ENCODE results near the gene MOGAT2. TPM values are rescaled to one million over a fixed set of nuclear protein-coding genes. Genes with fewer than 3 reads are reported as not detected.
"Not testable (repeated sequence)": the region's sequence is repeated elsewhere in the genome, so short reads cannot be mapped to it uniquely, and the experiment has no call there.

The MOGAT2 gene
- total and polyA plus RNA-seq, 7 experiments from 2014 or later, result not detected

DNA sequence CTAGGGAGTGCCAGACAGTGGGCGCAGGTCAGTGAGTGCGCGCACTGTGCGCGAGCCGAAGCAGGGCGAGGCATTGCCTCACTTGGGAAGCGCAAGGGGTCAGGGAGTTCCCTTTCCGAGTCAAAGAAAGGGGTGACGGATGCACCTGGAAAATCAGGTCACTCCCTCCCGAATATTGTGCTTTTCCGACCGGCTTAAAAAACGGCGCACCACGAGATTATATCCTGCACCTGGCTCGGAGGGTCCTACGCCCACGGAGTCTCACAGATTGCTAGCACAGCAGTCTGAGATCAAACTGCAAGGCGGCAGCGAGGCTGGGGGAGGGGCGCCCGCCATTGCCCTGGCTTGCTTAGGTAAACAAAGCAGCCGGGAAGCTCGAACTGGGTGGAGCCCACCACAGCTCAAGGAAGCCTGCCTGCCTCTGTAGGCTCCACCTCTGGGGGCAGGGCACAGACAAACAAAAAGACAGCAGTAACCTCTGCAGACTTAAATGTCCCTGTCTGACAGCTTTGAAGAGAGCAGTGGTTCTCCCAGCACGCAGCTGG is 31.2 kb downstream of the MOGAT2 start:
- H3K4me1 ChIP-seq (ENCODE audit: control insufficient read depth in 2 of 2, insufficient read depth in 2 of 2, low read length in 2 of 2); H3K9me3 Mint-ChIP-seq; ATAC-seq; DNase-seq; intact Hi-C loops (cut with micrococcal nuclease); H3K9me3 ChIP-seq (ENCODE audit: control insufficient read depth in 2 of 3, low read length in 3 of 3); H3K27ac ChIP-seq (ENCODE audit: low read depth, low read length); H3K4me3 ChIP-seq (ENCODE audit: low read length); CTCF ChIA-PET; POLR2A ChIA-PET; H3K27me3 ChIP-seq (ENCODE audit: control insufficient read depth in 2 of 2, insufficient read depth in 2 of 2, low read length in 2 of 2); H3K4me1 Mint-ChIP-seq; H3K27ac Mint-ChIP-seq; H3K4me3 Mint-ChIP-seq; H3K36me3 ChIP-seq (ENCODE audit: control insufficient read depth in 2 of 3, insufficient read depth in 3 of 3, low read length in 3 of 3); H3K36me3 Mint-ChIP-seq: not testable (repeated sequence)
- peaks cover 0 to 28% (median 18%) of the 10 kb centered on the region in 5 donors for H3K27me3 Mint-ChIP-seq

GRCh38 chr11:75754933-75755332 is 37.3 kb downstream of the MOGAT2 start:
- H3K4me3 ChIP-seq (ENCODE audit: low read length); H3K36me3 Mint-ChIP-seq; H3K27ac Mint-ChIP-seq; CTCF ChIA-PET; H3K27ac ChIP-seq (ENCODE audit: low read depth, low read length); POLR2A ChIA-PET; H3K36me3 ChIP-seq (ENCODE audit: control insufficient read depth in 2 of 3, insufficient read depth in 3 of 3, low read length in 3 of 3); H3K9me3 Mint-ChIP-seq; intact Hi-C loops (cut with micrococcal nuclease); ATAC-seq; H3K4me1 ChIP-seq (ENCODE audit: control insufficient read depth in 2 of 2, insufficient read depth in 2 of 2, low read length in 2 of 2); H3K9me3 ChIP-seq (ENCODE audit: control insufficient read depth in 2 of 3, low read length in 3 of 3); DNase-seq; H3K4me1 Mint-ChIP-seq; H3K27me3 ChIP-seq (ENCODE audit: control insufficient read depth in 2 of 2, insufficient read depth in 2 of 2, low read length in 2 of 2); H3K4me3 Mint-ChIP-seq: not testable (repeated sequence)
- peaks cover 0 to 18% (median 0%) of the 10 kb centered on the region in 5 donors for H3K27me3 Mint-ChIP-seq

DNA sequence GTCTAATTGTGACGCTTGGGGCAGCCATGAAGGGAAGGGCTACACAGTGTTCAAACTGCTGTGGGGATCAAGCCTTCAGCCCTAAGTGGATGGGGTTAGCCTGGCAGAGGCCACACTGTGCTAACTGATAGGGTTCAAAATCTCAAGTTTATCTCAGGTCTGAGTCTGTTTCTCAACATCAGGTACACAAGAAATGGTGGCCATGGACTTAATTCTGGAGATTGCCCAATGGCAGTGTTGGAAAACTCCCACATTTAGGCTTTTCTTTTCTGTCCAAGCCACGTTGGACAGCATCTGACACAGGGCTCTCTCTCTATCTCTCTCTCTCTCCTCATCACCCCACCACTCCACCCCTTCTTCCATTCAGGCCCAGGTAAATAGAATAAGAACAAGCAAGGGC is 40.0 kb downstream of the MOGAT2 start:
- Histone ChIP-seq H3K4me3 (ENCODE audit: low read length) (no peak overlapping the region), H3K4me1 (ENCODE audit: control insufficient read depth in 2 of 2, insufficient read depth in 2 of 2, low read length in 2 of 2) (no peaks in the 10 kb centered on the region), H3K36me3 (ENCODE audit: control insufficient read depth in 2 of 3, insufficient read depth in 3 of 3, low read length in 3 of 3) (no peaks in the 10 kb centered on the region), H3K27ac (ENCODE audit: low read depth, low read length) (no peak overlapping the region), H3K27me3 (ENCODE audit: control insufficient read depth in 2 of 2, insufficient read depth in 2 of 2, low read length in 2 of 2) (no peaks in the 10 kb centered on the region), H3K9me3 (ENCODE audit: control insufficient read depth in 2 of 3, low read length in 3 of 3) (no peaks in the 10 kb centered on the region)
- Mint-ChIP-seq H3K27ac (no peak overlapping the region), H3K9me3 (peaks cover 0 to 3% (median 0%) of the 10 kb centered on the region in 11 donors), H3K4me1 (peaks cover 0 to 2% (median 0%) of the 10 kb centered on the region in 7 donors), H3K27me3 (peaks cover 0 to 16% (median 0%) of the 10 kb centered on the region in 5 donors), H3K36me3 (peaks cover 0 to 1% (median 0%) of the 10 kb centered on the region in 5 donors), H3K4me3 (no peak overlapping the region)
- no peak for DNase-seq
- intact Hi-C loops (cut with micrococcal nuclease), result no loop called here
- no peak for ATAC-seq
- POLR2A ChIA-PET, result no interaction called here
- CTCF ChIA-PET, result no interaction called here

- Histone ChIP-seq H3K9me3 (ENCODE audit: control insufficient read depth in 2 of 3, low read length in 3 of 3) (no peaks in the 10 kb centered on the region), H3K4me1 (ENCODE audit: control insufficient read depth in 2 of 2, insufficient read depth in 2 of 2, low read length in 2 of 2) (no peaks in the 10 kb centered on the region), H3K4me3 (ENCODE audit: low read length) (no peak overlapping the region), H3K36me3 (ENCODE audit: control insufficient read depth in 2 of 3, insufficient read depth in 3 of 3, low read length in 3 of 3) (no peaks in the 10 kb centered on the region), H3K27ac (ENCODE audit: low read depth, low read length) (no peak overlapping the region), H3K27me3 (ENCODE audit: control insufficient read depth in 2 of 2, insufficient read depth in 2 of 2, low read length in 2 of 2) (no peaks in the 10 kb centered on the region)
- intact Hi-C loops (cut with micrococcal nuclease), result loop anchor here in 1 of 2 donors (10.0 kb wide), 1 partner anchor 805 kb away; no protein-coding TSS in a partner anchor
- no peak for DNase-seq
- ChIA-PET CTCF (no interaction called here), POLR2A (interaction anchor here (1.2 kb wide), 1 partner anchor 10 kb away, joined by 5 read pairs; no protein-coding TSS in a partner anchor)
- H3K27me3 Mint-ChIP-seq, result peaks cover 0 to 16% (median 0%) of the 10 kb centered on the region in 5 donors
- no peak for ATAC-seq
- peaks cover 0 to 2% (median 0%) of the 10 kb centered on the region in 11 donors for H3K9me3 Mint-ChIP-seq
- peaks cover 0 to 2% (median 0%) of the 10 kb centered on the region in 7 donors for H3K4me1 Mint-ChIP-seq
- no peak overlapping the region for H3K27ac Mint-ChIP-seq
- no peak overlapping the region for H3K4me3 Mint-ChIP-seq
- no peaks in the 10 kb centered on the region for H3K36me3 Mint-ChIP-seq
Measured at GRCh38 chr11:75759832-75760231, 42.2 kb downstream of the MOGAT2 start.

DNA sequence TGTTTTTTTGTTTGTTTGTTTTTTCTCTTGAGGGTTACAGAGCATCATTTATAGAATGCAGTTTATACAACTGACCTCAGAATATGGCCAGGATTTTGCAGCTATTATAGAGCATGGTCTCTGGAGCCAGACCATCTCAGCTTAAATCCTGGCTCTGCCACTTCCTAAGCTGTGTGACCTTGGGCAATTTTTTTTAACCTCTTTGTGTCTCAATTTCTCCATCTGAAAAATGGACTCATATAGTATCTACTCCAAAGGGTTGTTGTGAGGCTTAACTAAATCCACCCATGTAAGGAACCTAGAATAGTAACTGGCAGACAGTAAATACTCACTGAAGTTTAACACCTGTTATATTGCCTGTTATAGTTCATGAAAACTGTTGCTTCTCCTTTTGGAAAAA is 42.6 kb downstream of the MOGAT2 start:
- no peak for ATAC-seq
- no peaks in the 10 kb centered on the region for H3K27me3 ChIP-seq (ENCODE audit: control insufficient read depth in 2 of 2, insufficient read depth in 2 of 2, low read length in 2 of 2)
- no peak overlapping the region for H3K27ac Mint-ChIP-seq
- no peak overlapping the region for H3K4me3 ChIP-seq (ENCODE audit: low read length)
- no peaks in the 10 kb centered on the region for H3K36me3 Mint-ChIP-seq
- H3K4me3 Mint-ChIP-seq, result no peak overlapping the region
- H3K4me1 Mint-ChIP-seq, result peaks cover 0 to 2% (median 0%) of the 10 kb centered on the region in 7 donors
- intact Hi-C loops (cut with micrococcal nuclease), result loop anchor here in 1 of 2 donors (10.0 kb wide), 1 partner anchor 805 kb away; no protein-coding TSS in a partner anchor
- peaks cover 0 to 15% (median 0%) of the 10 kb centered on the region in 5 donors for H3K27me3 Mint-ChIP-seq
- H3K9me3 Mint-ChIP-seq, result peaks cover 0 to 2% (median 0%) of the 10 kb centered on the region in 11 donors
- ChIA-PET POLR2A (interaction anchor here (1.2 kb wide), 1 partner anchor 9 kb away, joined by 5 read pairs; no protein-coding TSS in a partner anchor), CTCF (no interaction called here)
- no peak for DNase-seq
- H3K9me3 ChIP-seq (ENCODE audit: control insufficient read depth in 2 of 3, low read length in 3 of 3), result no peaks in the 10 kb centered on the region
- H3K36me3 ChIP-seq (ENCODE audit: control insufficient read depth in 2 of 3, insufficient read depth in 3 of 3, low read length in 3 of 3), result no peaks in the 10 kb centered on the region
- no peak overlapping the region for H3K27ac ChIP-seq (ENCODE audit: low read depth, low read length)
- H3K4me1 ChIP-seq (ENCODE audit: control insufficient read depth in 2 of 2, insufficient read depth in 2 of 2, low read length in 2 of 2), result no peaks in the 10 kb centered on the region

- no peaks in the 10 kb centered on the region for H3K9me3 ChIP-seq (ENCODE audit: control insufficient read depth in 2 of 3, low read length in 3 of 3)
- H3K4me1 ChIP-seq (ENCODE audit: control insufficient read depth in 2 of 2, insufficient read depth in 2 of 2, low read length in 2 of 2), result no peaks in the 10 kb centered on the region
- intact Hi-C loops (cut with micrococcal nuclease), result loop anchor here in 1 of 2 donors (10.0 kb wide), 1 partner anchor 804 kb away; no protein-coding TSS in a partner anchor
- ATAC-seq, result peak; percentile 48
- POLR2A ChIA-PET, result no interaction called here
- Mint-ChIP-seq H3K27ac (no peak overlapping the region), H3K36me3 (no peaks in the 10 kb centered on the region), H3K9me3 (peaks cover 0 to 2% (median 0%) of the 10 kb centered on the region in 11 donors), H3K4me1 (peaks cover 0 to 2% (median 0%) of the 10 kb centered on the region in 7 donors), H3K27me3 (peaks cover 0 to 9% (median 0%) of the 10 kb centered on the region in 5 donors), H3K4me3 (no peak overlapping the region)
- H3K27me3 ChIP-seq (ENCODE audit: control insufficient read depth in 2 of 2, insufficient read depth in 2 of 2, low read length in 2 of 2), result no peaks in the 10 kb centered on the region
- no peak overlapping the region for H3K4me3 ChIP-seq (ENCODE audit: low read length)
- CTCF ChIA-PET, result interaction anchor here (0.6 kb wide), 1 partner anchor 376 kb away, joined by 3 read pairs; no protein-coding TSS in a partner anchor
- no peak overlapping the region for H3K27ac ChIP-seq (ENCODE audit: low read depth, low read length)
- no peaks in the 10 kb centered on the region for H3K36me3 ChIP-seq (ENCODE audit: control insufficient read depth in 2 of 3, insufficient read depth in 3 of 3, low read length in 3 of 3)
- DNase-seq, result no peak
Measured at GRCh38 chr11:75760710-75761493, 43.3 kb downstream of the MOGAT2 start.
